Testis (tissue), 3 donors: ENCODE measurements around the gene THRAP3. TPM values are rescaled to one million over a fixed set of nuclear protein-coding genes. Genes with fewer than 3 reads are reported as not detected.
A peak's percentile ranks its signal among the peaks of the same experiment; 100 is the strongest.

Source experiments
- DNase-seq: peaks from one replicate; pipeline ENCODE4 v3.0.0-alpha.2; 2019
- H3K27ac ChIP-seq, 2 donors: fragments of 200-600 bp; sonication (generic); one replicate each; pipeline ENCODE4 v1.5.1; 2019
- H3K27me3 ChIP-seq: fragments of 200-600 bp; sonication (generic); one replicate; pipeline ENCODE4 v1.5.1; 2019
- H3K36me3 ChIP-seq: fragments of 200-600 bp; sonication (generic); one replicate; pipeline ENCODE4 v1.5.1; 2017; ENCODE audit warnings: low read depth; ENCODE audit errors: missing control alignments
- H3K4me1 ChIP-seq: fragments of 200-600 bp; sonication (generic); one replicate; pipeline ENCODE4 v1.5.1; 2019
- H3K4me3 ChIP-seq, 2 donors: fragments of 200-600 bp; sonication (generic); one replicate each; pipeline ENCODE4 v1.5.1; 2017 to 2019
- H3K9me3 ChIP-seq: fragments of 200-600 bp; sonication (generic); one replicate; pipeline ENCODE4 v1.5.1; 2017
- CTCF ChIP-seq, 3 experiments: fragments of 450-650 bp in 2 of 3; fragments of 200-600 bp in 1 of 3; sonication (generic) in 1 of 3; IDR thresholded peaks; one replicate each; pipeline ENCODE4 v1.5.1; 2016 to 2019; ENCODE audit warnings: antibody characterized with exemption in 3 of 3, mild to moderate bottlenecking in 2 of 3, moderate library complexity in 1 of 3
- POLR2A ChIP-seq: fragments of 450-650 bp; IDR thresholded peaks from one replicate; pipeline ENCODE4 v1.6.1; 2017; ENCODE audit warnings: antibody characterized with exemption, mild to moderate bottlenecking, moderate library complexity
- WGBS, 2 donors: methylation state at CpG; one replicate each; pipeline ENCODE4 v1.1.5; 2018; 5-methylcytosine and 5-hydroxymethylcytosine counted together
- intact Hi-C: fragments of 100-400 bp; cut with DNase I; formaldehyde crosslinking; loops from one replicate; pipeline ENCODE4 v1.15.1; 2023; ENCODE audit warnings: low total_unique reads
- polyA plus RNA-seq: library from polyadenylated mRNA; stranded (reverse); fragments of 350-450 nt; fragmentation: Illumina TruSeq; extraction: RNeasy Lipid Tissue Mini Kit (QIAGEN cat#74804); gene quantifications from one replicate; pipeline ENCODE4 v1.2.3, GENCODE V29; 2014; ENCODE audit warnings: low read depth, low replicate concordance; ENCODE audit not compliant: insufficient read depth
- total RNA-seq, 2 donors: library from RNA; depleted of rRNA; stranded (reverse); fragments of >200 nt; gene quantifications; one replicate each; pipeline ENCODE4 v1.2.3, GENCODE V29; 2016

Gene THRAP3
- total and polyA plus RNA-seq, 3 donors from 2014 or later, result 72.5 to 112 (median 93.0) TPM

GRCh38 chr1:36284517-36284916 lies 60.3 kb downstream of the THRAP3 start:
- WGBS, 2 donors, result 33 to 50% methylated on average over 1 of the region's 1 CpG
- intact Hi-C loops, result loop anchor here (10.0 kb wide), 2 partner anchors 60 to 130 kb away; partner anchors contain the start of genes MAP7D1 and THRAP3
- H3K27me3 ChIP-seq, result no peaks in the 10 kb centered on the region
- H3K4me3 ChIP-seq, result no peak overlapping the region
- no peak for DNase-seq
- H3K36me3 ChIP-seq, result no peaks in the 10 kb centered on the region
- H3K9me3 ChIP-seq, result no peaks in the 10 kb centered on the region
- H3K27ac ChIP-seq, result no peak overlapping the region
- peaks cover 39% of the 10 kb centered on the region for H3K4me1 ChIP-seq
- TF ChIP-seq POLR2A (no peak), CTCF (IDR thresholded peaks at IDR 0.05) (no peak)

GRCh38 chr1:36285443-36286101 lies 61.3 kb downstream of the THRAP3 start:
- Histone ChIP-seq H3K9me3 (no peaks in the 10 kb centered on the region), H3K4me1 (peaks cover 28% of the 10 kb centered on the region), H3K36me3 (no peaks in the 10 kb centered on the region), H3K4me3 (no peak overlapping the region), H3K27me3 (no peaks in the 10 kb centered on the region), H3K27ac (peak overlapping the region; percentile 64 to 71)
- intact Hi-C loops, result loop anchor here (10.0 kb wide), 2 partner anchors 61 to 131 kb away; partner anchors contain the start of genes MAP7D1 and THRAP3
- WGBS, 2 donors, result 44 to 49% methylated on average over 7 of the region's 7 CpGs
- peak; percentile 90 for DNase-seq
- peak; percentile 63 to 83 (median 82) for TF ChIP-seq CTCF (IDR thresholded peaks at IDR 0.05)
- no peak for TF ChIP-seq POLR2A

- intact Hi-C loops, result loop anchor here (10.0 kb wide), 2 partner anchors 62 to 132 kb away; partner anchors contain the start of genes MAP7D1 and THRAP3
- whole genome bisulfite sequencing, 2 donors, result 72 to 87% methylated on average over 12 to 13 of the region's 13 CpGs
- Histone ChIP-seq H3K36me3 (no peaks in the 10 kb centered on the region), H3K27ac (peak overlapping the region; percentile 18 to 71), H3K4me1 (peaks cover 21% of the 10 kb centered on the region), H3K27me3 (no peaks in the 10 kb centered on the region), H3K9me3 (no peaks in the 10 kb centered on the region), H3K4me3 (no peak overlapping the region)
- DNase-seq, result no peak
- no peak for TF ChIP-seq POLR2A
- TF ChIP-seq CTCF (IDR thresholded peaks at IDR 0.05), result no peak
These were observed 62.6 kb downstream of the THRAP3 start for GRCh38 chr1:36286802-36287201.

GRCh38 chr1:36287595-36287994 lies 63.4 kb downstream of the THRAP3 start:
- H3K4me3 ChIP-seq, result no peak overlapping the region
- peaks cover 21% of the 10 kb centered on the region for H3K4me1 ChIP-seq
- peak overlapping the region in 1 of 2 donors; percentile 71 for H3K27ac ChIP-seq
- WGBS, 2 donors, result 85 to 89% methylated on average over 5 of the region's 5 CpGs
- no peaks in the 10 kb centered on the region for H3K9me3 ChIP-seq
- no peaks in the 10 kb centered on the region for H3K36me3 ChIP-seq
- TF ChIP-seq POLR2A (no peak), CTCF (IDR thresholded peaks at IDR 0.05) (no peak)
- intact Hi-C loops, result loop anchor here (10.0 kb wide), 2 partner anchors 63 to 133 kb away; partner anchors contain the start of genes MAP7D1 and THRAP3
- H3K27me3 ChIP-seq, result no peaks in the 10 kb centered on the region
- DNase-seq, result no peak
